Naive thymus-derived CD8-positive, alpha-beta T cell (primary cell): ENCODE data around the gene PEX16. TPM values are rescaled to one million over a fixed set of nuclear protein-coding genes. Genes with fewer than 3 reads are reported as not detected.

ENCODE experiments used
- ATAC-seq, 2 donors: fragments of 150-1000 bp; cut with Tn5 transposase in 1 of 2; sonication (Bioruptor Pico), chemical (Tn5 transposase) in 1 of 2; 1 replicate in 1 of 2; 2 replicates in 1 of 2; pipeline ENCODE4 v1.10.0; 2021; ENCODE audit warnings: mild to moderate bottlenecking in 2 of 2, moderate library complexity in 2 of 2
- POLR2A ChIA-PET: fragments of 350-600 bp; sonication (Branson Sonifier 250); formaldehyde crosslinking; loops from one replicate; lab custom pipeline; 2021; ENCODE audit warnings: antibody characterized with exemption; lab: Charles Lee
- DNase-seq, 10 donors: peaks; one replicate each; pipeline versions ENCODE4 v3.0.0 to v3.0.0-alpha.2; 2020 to 2022
- H3K27ac Mint-ChIP-seq, 10 donors: one replicate each; pipeline ENCODE4 v1.8.0; 2020 to 2022; ENCODE audit warnings: mild to moderate bottlenecking in 10 of 10, mixed read lengths in 10 of 10, moderate library complexity in 4 of 10, inconsistent platforms in 1 of 10
- H3K27me3 Mint-ChIP-seq, 5 donors: one replicate each; pipeline ENCODE4 v1.8.0; 2021 to 2022; ENCODE audit warnings: mixed read lengths in 5 of 5
- H3K36me3 Mint-ChIP-seq, 3 donors: one replicate each; pipeline ENCODE4 v1.8.0; 2020 to 2022; ENCODE audit warnings: mixed read lengths in 3 of 3, mild to moderate bottlenecking in 2 of 3, inconsistent platforms in 1 of 3
- H3K4me1 Mint-ChIP-seq, 4 donors: one replicate each; pipeline ENCODE4 v1.8.0; 2021 to 2022; ENCODE audit warnings: mixed read lengths in 4 of 4
- H3K4me3 Mint-ChIP-seq, 10 donors: one replicate each; pipeline ENCODE4 v1.8.0; 2020 to 2022; ENCODE audit warnings: mild to moderate bottlenecking in 10 of 10, mixed read lengths in 10 of 10, moderate library complexity in 6 of 10, inconsistent platforms in 1 of 10
- H3K9me3 Mint-ChIP-seq, 9 donors: one replicate each; pipeline ENCODE4 v1.8.0; 2020 to 2022; ENCODE audit warnings: mixed read lengths in 9 of 9, mild to moderate bottlenecking in 3 of 9, inconsistent platforms in 1 of 9, moderate library complexity in 1 of 9
- polyA plus RNA-seq, 3 donors: library from polyadenylated mRNA; unstranded; fragments of 300-500 nt; fragmentation: Illumina TruSeq; gene quantifications; one replicate each; pipeline ENCODE4 v1.2.3, GENCODE V29; 2021
- total RNA-seq, 8 experiments: library from RNA in 2 of 8; stranded (reverse) in 2 of 8; gene quantifications; one replicate each; pipeline ENCODE4 v1.2.3 and lab custom pipeline; 2021 to 2026

The PEX16 gene
- total and polyA plus RNA-seq, 5 experiments from 2014 or later: 46.1 to 74.1 (median 54.1) TPM

DNA sequence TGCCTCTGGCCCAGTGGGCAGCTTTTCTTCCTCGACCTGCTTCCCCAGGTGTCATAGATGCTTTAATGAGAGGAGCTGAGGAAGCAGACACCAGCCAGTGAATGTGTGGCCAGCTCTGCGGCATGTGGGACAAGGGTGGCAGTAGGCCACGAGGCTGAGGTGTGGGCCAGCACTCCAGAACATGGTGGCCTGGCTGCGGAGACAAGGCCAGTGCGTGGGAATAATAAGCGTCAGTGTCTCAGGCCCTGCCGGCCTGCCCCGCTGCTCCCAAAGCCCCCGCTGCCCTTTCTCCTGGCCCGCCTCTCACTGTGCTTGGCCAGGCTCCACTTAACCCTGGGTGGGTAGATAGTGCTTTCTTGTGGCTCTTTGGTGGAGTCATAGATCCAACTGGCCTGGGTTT, 30.1 kb downstream of the PEX16 start:
- peaks cover 9 to 16% (median 10%) of the 10 kb centered on the region in 4 donors for H3K4me1 Mint-ChIP-seq

DNA sequence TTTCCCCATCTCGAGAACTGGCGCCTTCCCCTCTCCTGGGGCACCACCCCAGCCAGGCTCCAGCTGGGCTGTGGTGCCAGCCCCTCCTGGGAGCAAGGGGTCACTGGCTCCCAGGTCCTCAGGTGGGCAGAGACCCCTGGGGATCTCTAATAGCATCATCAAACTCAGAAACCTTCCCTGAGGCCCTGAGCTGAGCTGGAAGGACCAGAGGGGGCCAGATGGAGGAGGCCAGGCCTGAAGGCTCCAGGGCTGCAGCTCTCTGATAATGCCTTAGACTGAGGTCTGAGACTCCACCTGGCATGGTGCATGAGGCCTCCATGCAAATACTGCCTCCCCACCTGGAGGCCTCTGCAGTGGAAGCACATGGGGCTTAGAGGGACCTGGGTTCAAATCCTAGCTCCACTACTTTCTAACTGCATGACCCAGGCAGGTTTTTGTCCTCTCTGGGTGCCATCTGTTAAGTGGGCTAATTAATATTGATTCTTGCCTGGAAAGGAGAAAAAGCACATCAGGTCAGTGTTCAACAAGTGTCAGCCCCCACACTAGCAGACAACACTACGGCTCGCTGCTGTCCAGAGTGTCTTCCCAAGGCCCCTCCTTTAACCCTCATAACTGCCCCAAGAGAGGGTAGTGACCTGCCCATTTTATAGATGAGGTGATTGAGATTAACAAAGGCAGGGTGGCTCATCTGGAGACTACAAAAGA, 30.7 kb downstream of the PEX16 start:
- ATAC-seq (no peak), DNase-seq (peak in 1 of 10 donors; percentile 22)
- no peaks in the 10 kb centered on the region for H3K9me3 Mint-ChIP-seq
- H3K36me3 Mint-ChIP-seq: peaks cover 0 to 4% (median 0%) of the 10 kb centered on the region in 3 donors
- H3K4me3 Mint-ChIP-seq: peak overlapping the region in 7 of 10 donors; percentile 41 to 70 (median 47)
- H3K27me3 Mint-ChIP-seq: peaks cover 2 to 27% (median 10%) of the 10 kb centered on the region in 5 donors
- POLR2A ChIA-PET: no interaction called here
- H3K4me1 Mint-ChIP-seq: peaks cover 9 to 16% (median 10%) of the 10 kb centered on the region in 4 donors
- H3K27ac Mint-ChIP-seq: no peak overlapping the region

More for the DNA sequence above, 30.1 kb downstream of the PEX16 start:
- Mint-ChIP-seq H3K27ac (no peak overlapping the region), H3K4me3 (peak overlapping the region in 1 of 10 donors; percentile 42), H3K27me3 (peaks cover 5 to 33% (median 14%) of the 10 kb centered on the region in 5 donors), H3K36me3 (peaks cover 0 to 4% (median 0%) of the 10 kb centered on the region in 3 donors), H3K9me3 (no peaks in the 10 kb centered on the region)
- no peak for ATAC-seq
- peak in 1 of 10 donors; percentile 42 for DNase-seq
- POLR2A ChIA-PET: no interaction called here

DNA sequence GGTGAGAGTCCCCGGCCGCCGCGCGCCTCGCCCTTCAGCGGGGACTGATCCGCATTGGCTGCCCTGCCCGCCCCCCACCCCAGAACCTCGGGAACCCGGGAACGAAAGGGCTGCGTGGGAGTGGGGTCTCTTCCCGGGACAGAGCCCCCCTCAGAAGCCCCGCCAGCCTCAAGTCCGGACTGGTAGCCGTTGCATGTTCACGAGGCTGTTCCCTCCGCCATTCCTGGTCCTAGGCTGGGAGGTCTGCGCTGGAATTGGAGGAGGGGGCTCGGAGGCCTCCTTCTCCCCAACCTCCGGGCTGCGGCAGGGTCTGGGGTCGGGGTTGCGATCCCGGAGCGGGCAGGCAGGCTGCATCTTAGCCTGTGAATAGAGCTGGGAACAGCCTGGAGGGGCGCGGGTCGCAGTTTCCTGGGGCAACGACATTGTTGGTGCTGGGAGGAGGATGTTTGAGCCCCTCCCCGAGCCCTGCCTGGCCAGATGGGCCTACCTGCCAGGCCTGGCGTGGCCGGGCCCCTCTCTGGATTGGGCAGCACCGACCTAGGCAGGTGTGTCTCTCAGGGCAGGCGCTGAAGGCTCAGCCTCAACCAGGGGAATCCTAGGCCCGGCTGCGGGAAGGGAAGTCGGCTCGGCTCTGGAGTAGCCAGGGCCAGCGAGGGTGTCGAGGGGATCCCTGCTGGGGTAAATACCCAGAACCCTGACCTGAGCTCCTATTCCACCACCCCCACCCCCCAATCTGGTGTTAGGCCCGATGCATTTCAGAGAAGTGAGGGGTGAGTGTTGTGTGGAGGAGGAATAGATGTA, 31.6 kb downstream of the PEX16 start:
- ATAC-seq (no peak), DNase-seq (peak in 1 of 10 donors; percentile 61)
- no peak overlapping the region for H3K27ac Mint-ChIP-seq
- peaks cover 0 to 11% (median 3%) of the 10 kb centered on the region in 3 donors for H3K36me3 Mint-ChIP-seq
- no peaks in the 10 kb centered on the region for H3K9me3 Mint-ChIP-seq
- POLR2A ChIA-PET: no interaction called here
- peaks cover 2 to 19% (median 7%) of the 10 kb centered on the region in 5 donors for H3K27me3 Mint-ChIP-seq
- peaks cover 6 to 16% (median 10%) of the 10 kb centered on the region in 4 donors for H3K4me1 Mint-ChIP-seq
- H3K4me3 Mint-ChIP-seq: peak overlapping the region in 8 of 10 donors; percentile 6 to 70 (median 48)

DNA sequence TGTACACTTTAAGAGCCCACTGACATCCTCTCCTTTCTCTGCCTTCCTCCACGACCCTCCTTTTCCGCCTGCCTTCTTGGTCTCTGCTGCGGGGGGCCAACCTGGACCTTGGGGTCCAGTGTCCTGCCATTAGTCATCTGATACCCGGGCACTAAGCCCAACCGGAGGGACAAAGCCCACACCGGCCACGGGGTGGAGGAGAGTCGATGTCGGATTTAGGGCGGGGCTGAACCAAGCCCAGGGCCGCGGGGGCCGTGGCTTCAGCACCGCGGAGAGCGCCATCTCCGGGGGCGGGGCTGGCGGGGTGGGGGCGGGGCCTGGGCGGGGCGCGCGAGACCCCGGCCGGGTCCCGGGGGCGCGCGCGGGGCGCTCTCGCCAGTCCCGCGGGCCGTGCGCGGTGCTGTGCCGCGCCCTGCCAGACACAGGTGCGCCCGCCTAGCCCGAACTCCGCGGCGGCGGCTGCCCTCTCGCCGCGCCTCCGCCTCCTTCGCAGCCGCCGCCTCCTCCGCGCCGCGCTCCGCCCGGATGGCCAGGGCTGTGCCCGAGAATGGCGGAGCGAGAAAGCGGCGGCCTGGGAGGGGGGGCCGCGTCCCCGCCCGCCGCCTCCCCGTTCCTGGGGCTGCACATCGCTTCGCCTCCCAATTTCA, 32.3 kb downstream of the PEX16 start, which contains the start of gene MAPK8IP1:
MAPK8IP1 (plus strand) TSS at position 378 of the 647 bp plus-strand sequence; CDS start at position 548, 170 bp downstream.
- ATAC-seq (peak; percentile 78 to 79), DNase-seq (peak in 9 of 10 donors; percentile 39 to 67 (median 53))
- Mint-ChIP-seq H3K4me1 (peaks cover 7 to 16% (median 10%) of the 10 kb centered on the region in 4 donors), H3K4me3 (peak within 1 kb of the TSS; percentile 59 to 83 (median 74)), H3K27me3 (peaks cover 2 to 13% (median 7%) of the 10 kb centered on the region in 5 donors), H3K9me3 (no peaks in the 10 kb centered on the region), H3K36me3 (peaks cover 4 to 15% (median 10%) of the 10 kb centered on the region in 3 donors), H3K27ac (peak within 1 kb of the TSS in 5 of 10 donors; percentile 1 to 73 (median 25))
- POLR2A ChIA-PET: no interaction called here

DNA sequence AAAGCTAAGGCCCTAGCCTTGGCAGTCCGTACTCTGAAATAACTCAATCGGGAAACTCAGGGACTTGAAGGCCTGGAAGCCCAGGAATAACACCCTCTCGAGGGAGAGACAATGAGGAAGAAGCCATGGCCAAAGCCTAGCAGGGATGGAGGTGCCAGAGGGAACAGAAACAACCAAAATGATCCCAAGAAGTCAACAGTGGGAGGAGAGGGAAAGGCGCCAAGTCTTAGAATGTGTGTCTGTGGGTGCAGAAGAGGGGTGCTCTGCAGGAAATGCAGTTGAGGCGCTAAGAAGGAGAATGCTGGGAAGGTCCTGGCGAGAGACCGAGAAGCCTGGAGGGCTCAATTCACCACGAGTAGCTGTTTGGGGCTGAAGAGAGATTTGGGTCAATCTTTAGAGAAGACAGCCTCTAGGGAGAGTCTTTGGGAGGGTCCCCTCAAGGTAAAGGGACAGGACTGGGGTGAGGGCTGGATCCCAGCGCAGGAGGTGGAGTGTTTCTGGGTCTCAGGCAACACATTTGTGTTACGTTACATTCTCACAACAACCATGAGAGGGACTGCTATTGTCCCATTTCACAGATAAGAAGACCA, 33.0 kb downstream of the PEX16 start:
- Mint-ChIP-seq H3K4me1 (peaks cover 8 to 16% (median 10%) of the 10 kb centered on the region in 4 donors), H3K4me3 (peak overlapping the region; percentile 59 to 83 (median 74)), H3K27me3 (peaks cover 2 to 13% (median 3%) of the 10 kb centered on the region in 5 donors), H3K9me3 (no peaks in the 10 kb centered on the region), H3K27ac (peak overlapping the region in 5 of 10 donors; percentile 1 to 73 (median 25)), H3K36me3 (peaks cover 10 to 21% (median 17%) of the 10 kb centered on the region in 3 donors)
- POLR2A ChIA-PET: interaction anchor here (1.3 kb wide), 1 partner anchor 33 kb away, joined by 3 read pairs; the partner anchor contains the start of gene PEX16
- peak in 1 of 10 donors; percentile 53 for DNase-seq
- no peak for ATAC-seq

DNA sequence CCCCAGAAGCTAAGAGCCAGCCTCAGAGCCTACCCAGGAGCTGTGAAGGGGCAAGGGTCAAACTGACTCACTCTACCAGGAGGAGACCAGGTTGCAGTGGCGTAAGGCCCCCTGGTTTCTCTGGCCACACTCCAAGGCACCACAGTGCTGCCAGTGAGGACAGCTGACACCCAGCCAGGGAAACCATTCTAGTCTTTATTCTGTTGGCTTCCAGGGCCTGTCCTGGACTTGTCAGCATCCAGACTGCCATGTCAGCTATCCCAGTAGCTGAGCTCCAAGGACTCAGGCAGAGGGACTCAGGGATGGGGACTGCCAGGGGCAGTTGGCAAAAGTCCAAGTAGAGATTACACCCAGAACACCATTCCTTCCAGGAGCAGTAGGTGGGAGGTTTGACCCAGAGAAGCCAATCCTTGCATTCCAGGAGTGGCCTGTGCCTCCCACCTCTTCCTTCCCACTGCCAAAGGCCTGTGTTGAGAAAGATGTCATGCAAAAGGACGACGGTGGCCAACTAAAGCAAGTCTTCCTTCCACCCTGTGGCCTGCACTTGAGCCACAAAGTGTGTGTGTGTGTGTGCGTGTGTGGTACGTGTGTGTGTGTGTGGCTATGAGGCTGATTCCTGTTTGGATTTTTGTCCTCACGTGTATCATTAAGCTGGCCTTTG, 35.8 kb downstream of the PEX16 start:
- POLR2A ChIA-PET: no interaction called here
- Mint-ChIP-seq H3K36me3 (peaks cover 16 to 43% (median 39%) of the 10 kb centered on the region in 3 donors), H3K27ac (no peak overlapping the region), H3K27me3 (peaks cover 0 to 13% (median 0%) of the 10 kb centered on the region in 5 donors), H3K9me3 (no peaks in the 10 kb centered on the region), H3K4me3 (no peak overlapping the region), H3K4me1 (peaks cover 8 to 16% (median 10%) of the 10 kb centered on the region in 4 donors)
- ATAC-seq (no peak), DNase-seq (no peak)

DNA sequence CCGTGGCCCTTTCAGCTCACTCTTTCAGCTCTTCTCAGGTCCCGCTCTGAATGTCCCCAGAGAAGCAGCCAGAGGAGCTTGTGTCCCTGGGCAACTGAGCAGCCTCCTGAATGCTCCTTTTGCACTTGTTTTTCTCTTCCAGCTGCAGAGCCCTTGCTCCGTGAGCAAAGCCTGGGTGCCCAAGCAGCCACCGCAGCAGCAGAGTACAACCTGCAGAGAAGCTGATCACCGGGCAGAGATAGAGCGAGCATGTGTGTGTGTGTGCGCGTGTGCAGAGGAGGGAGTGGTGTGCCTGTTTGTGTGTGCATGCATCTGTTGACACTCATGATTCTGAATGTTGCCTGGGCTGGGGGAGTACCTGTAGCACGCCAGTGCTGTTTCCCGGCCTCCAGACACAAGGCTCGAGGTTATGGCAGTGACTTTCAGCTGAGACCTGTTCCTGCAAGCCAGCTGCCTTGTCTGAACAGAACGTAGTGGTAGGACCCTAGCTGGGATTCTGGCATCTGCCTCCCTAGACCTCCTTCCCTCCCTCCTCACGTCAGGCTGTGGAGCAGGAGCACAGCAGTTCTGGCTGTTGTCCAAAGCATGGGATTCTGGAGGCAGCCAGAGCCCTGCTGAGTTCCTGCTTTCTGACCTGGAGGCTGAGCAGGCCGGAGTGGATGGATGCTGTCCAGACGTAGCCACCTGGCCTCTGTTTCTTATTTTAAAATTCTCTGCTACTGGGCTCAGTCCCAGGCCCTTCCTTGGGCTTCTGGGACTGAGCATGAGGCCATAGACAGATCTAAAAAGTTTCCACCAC, 36.7 kb downstream of the PEX16 start:
- no peak overlapping the region for H3K27ac Mint-ChIP-seq
- peaks cover 8 to 16% (median 10%) of the 10 kb centered on the region in 4 donors for H3K4me1 Mint-ChIP-seq
- peaks cover 21 to 52% (median 45%) of the 10 kb centered on the region in 3 donors for H3K36me3 Mint-ChIP-seq
- peaks cover 0 to 13% (median 0%) of the 10 kb centered on the region in 5 donors for H3K27me3 Mint-ChIP-seq
- POLR2A ChIA-PET: no interaction called here
- H3K4me3 Mint-ChIP-seq: no peak overlapping the region
- no peak for ATAC-seq
- H3K9me3 Mint-ChIP-seq: no peaks in the 10 kb centered on the region
- no peak for DNase-seq

DNA sequence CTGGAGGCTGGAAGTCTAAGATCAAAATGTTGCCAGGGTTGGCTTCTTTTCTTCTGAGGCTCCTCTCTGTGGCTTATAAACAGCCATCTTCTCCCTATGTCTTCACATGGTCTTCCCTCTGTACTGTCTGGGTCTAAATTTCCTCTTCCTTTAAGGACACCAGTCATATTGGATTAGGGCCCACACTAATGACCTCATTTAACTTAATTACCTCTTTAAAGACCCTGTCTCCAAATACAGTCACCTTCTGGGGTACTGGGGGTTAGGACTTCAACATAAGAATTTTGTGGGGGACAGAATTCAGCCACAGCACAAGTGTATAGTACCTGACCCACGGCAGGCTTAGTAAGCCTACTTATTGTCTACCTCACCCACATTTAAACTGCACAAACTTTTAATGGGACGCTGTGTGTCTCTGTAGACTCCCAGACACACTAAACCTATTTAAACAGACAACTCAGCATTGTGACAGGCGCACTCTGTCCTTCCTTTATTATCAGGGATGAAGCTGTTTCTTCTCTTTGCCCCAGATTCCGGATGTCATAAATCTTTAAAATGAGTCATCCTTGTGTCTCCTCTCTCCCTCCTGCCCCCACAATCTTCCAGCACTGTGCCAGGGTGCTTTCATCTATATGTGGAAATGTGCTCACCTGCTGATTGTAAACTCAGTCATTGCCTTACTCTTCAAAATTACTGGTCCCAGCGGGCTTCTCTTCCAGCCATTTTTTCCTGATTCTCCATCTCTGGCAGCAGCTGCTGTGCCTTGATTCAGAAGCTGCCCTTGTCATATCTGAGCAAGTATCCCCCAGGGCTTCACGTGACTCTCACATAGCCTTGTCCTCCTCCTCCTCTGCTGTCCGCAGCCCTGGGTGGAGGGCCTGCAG, 37.6 kb downstream of the PEX16 start:
- H3K4me3 Mint-ChIP-seq: no peak overlapping the region
- peaks cover 6 to 13% (median 8%) of the 10 kb centered on the region in 4 donors for H3K4me1 Mint-ChIP-seq
- no peak for ATAC-seq
- H3K9me3 Mint-ChIP-seq: no peaks in the 10 kb centered on the region
- peaks cover 25 to 61% (median 48%) of the 10 kb centered on the region in 3 donors for H3K36me3 Mint-ChIP-seq
- no peak for DNase-seq
- POLR2A ChIA-PET: no interaction called here
- peaks cover 0 to 11% (median 0%) of the 10 kb centered on the region in 5 donors for H3K27me3 Mint-ChIP-seq
- H3K27ac Mint-ChIP-seq: no peak overlapping the region

DNA sequence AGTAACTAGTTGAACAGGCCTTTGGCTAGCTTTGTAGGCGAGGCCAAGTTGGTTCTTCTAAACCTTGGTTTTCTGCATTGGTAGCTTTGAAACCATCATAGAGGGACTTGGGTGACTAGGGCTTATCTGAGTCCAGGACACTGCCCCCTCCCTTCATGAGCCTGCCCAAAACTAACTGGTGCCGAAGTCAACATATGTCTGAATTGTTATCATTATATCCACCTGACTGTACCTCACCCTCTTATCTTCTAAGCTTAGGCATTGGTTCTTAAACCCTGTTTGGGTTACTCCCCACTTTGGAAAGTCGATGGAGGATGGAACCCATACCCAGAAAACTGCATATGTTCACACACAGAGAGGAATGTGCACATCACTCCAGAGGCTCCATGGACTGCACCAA, 39.8 kb downstream of the PEX16 start:
- no peak overlapping the region for H3K4me3 Mint-ChIP-seq

DNA sequence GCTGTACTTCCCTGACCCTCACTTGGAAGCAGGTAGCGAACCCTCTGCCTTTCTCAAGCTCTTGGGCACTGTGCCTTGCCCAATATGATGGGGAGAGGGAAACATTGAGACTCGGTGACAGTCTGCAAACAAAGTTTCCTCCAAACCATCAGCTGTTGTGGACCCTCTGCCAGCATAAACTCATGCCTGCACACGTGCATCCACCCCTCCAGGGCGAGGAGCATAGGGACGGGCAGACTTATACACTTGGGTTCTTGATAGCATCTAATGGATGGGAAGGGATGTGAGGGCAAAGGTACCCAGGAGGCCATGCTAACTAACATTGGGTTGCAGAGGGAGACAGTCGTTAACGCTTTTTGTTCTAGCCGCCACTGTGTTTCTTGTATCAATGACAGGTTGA, 40.5 kb downstream of the PEX16 start:
- ATAC-seq (no peak), DNase-seq (no peak)
- Mint-ChIP-seq H3K36me3 (peaks cover 27 to 87% (median 58%) of the 10 kb centered on the region in 3 donors), H3K9me3 (no peaks in the 10 kb centered on the region), H3K4me3 (no peak overlapping the region), H3K4me1 (peaks cover 0 to 5% (median 0%) of the 10 kb centered on the region in 4 donors), H3K27me3 (no peaks in the 10 kb centered on the region), H3K27ac (no peak overlapping the region)
- POLR2A ChIA-PET: interaction anchor here (1.1 kb wide), 1 partner anchor 53 kb away, joined by 3 read pairs; no protein-coding TSS in a partner anchor

More for the DNA sequence above, 39.8 kb downstream of the PEX16 start:
- Mint-ChIP-seq H3K27ac (no peak overlapping the region), H3K27me3 (no peaks in the 10 kb centered on the region), H3K9me3 (no peaks in the 10 kb centered on the region), H3K36me3 (peaks cover 27 to 83% (median 58%) of the 10 kb centered on the region in 3 donors), H3K4me1 (peaks cover 0 to 5% (median 0%) of the 10 kb centered on the region in 4 donors)
- POLR2A ChIA-PET: interaction anchor here (1.1 kb wide), 1 partner anchor 53 kb away, joined by 3 read pairs; no protein-coding TSS in a partner anchor
- ATAC-seq: no peak
- no peak for DNase-seq
